ENCODE measurements around the gene KLKB1.
"Not testable (repeated sequence)": the region's sequence is repeated elsewhere in the genome, so short reads cannot be mapped to it uniquely, and the experiment has no call there.

KLKB1 gene

DNA sequence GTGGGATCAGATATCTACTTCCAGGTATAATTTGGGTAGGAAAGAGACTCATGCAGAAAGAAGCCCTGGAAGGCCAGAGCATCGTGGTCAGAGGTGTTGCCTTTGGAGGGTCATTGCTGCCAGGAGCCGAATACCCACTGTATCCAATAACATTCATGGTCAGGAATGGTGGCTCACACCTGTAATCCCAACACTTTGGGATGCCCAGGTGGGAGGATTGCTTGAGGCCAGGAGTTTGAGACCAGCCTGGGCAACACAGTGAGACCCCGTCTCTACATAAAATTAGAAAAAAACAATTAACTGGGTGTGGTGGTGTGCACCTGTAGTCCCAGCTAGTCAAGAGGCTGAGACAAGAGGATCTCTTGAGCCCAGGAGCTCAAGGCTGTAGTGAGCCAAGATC lies 27.8 kb downstream of the KLKB1 start:
- TF ChIP-seq CTCF (IDR thresholded peaks at IDR 0.05; ENCODE audit: low read depth, low read length) = no peak
- no peak overlapping the region for H3K4me3 ChIP-seq (ENCODE audit: low read depth, low read length)

DNA sequence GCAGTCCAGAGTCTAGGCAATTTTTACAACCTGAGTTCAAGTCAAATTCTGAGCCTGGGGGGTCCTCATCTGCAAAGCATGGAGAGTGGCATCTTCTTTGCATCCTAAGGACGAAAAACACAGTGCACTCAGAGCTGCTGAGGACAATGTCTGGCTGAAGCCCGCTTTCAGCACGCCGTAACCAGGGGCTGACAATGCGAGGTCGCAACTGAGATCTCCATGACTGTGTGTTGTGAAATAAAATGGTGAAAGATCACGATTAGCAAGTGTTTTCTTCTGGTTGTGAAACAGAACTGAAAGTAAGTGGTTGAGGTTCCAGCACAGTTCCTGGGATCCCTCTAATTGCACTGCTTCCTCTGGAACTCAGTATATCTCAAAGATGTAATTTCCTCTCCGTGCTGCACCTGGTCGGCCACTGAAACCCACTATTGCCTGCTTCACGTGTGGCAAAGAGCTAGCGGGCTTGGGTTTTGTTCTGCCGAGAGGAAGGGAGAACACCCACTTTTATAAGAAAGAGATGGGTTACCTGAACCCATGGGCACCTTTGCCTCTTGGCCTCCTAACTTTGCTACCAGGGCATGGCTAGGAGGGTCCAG lies 31.0 kb downstream of the KLKB1 start:
- TF ChIP-seq CTCF (IDR thresholded peaks at IDR 0.05; ENCODE audit: low read depth, low read length) = no peak
- H3K4me3 ChIP-seq (ENCODE audit: low read depth, low read length) = no peak overlapping the region

GRCh38 chr4:186260117-186260503 lies 32.8 kb downstream of the KLKB1 start:
- H3K4me3 ChIP-seq (ENCODE audit: low read depth, low read length) = no peak overlapping the region
- TF ChIP-seq CTCF (IDR thresholded peaks at IDR 0.05; ENCODE audit: low read depth, low read length) = no peak

GRCh38 chr4:186260504-186261448 lies 33.5 kb downstream of the KLKB1 start:
- no peak for TF ChIP-seq CTCF (IDR thresholded peaks at IDR 0.05; ENCODE audit: low read depth, low read length)
- H3K4me3 ChIP-seq (ENCODE audit: low read depth, low read length) = no peak overlapping the region

- TF ChIP-seq CTCF (IDR thresholded peaks at IDR 0.05; ENCODE audit: low read depth, low read length) = no peak
Measured at GRCh38 chr4:186264660-186265059, 37.4 kb downstream of the KLKB1 start.

GRCh38 chr4:186265250-186265649 lies 37.9 kb downstream of the KLKB1 start:
- not testable (repeated sequence) for H3K4me3 ChIP-seq (ENCODE audit: low read depth, low read length)

More at GRCh38 chr4:186264660-186265059, 37.4 kb downstream of the KLKB1 start:
- no peak overlapping the region for H3K4me3 ChIP-seq (ENCODE audit: low read depth, low read length)

GRCh38 chr4:186265683-186266652 lies 38.7 kb downstream of the KLKB1 start, which contains the start of gene F11:
F11 (plus strand) TSS chr4:186266189; CDS start chr4:186267137, 948 bp downstream.
- no peak within 1 kb of the TSS for H3K4me3 ChIP-seq (ENCODE audit: low read depth, low read length)
- no peak for TF ChIP-seq CTCF (IDR thresholded peaks at IDR 0.05; ENCODE audit: low read depth, low read length)

Data from WI38 (cell line).